HepG2 (cell line): ENCODE data around the gene GABRR3. TPM values are rescaled to one million over a fixed set of nuclear protein-coding genes. Genes with fewer than 3 reads are reported as not detected.
A peak's percentile ranks its signal among the peaks of the same experiment; 100 is the strongest.

Experiments
- ATAC-seq: fragments of 200-7000 bp; cut with Tn5 transposase; 3 replicates; pipeline ENCODE4 v1.9.1; 2020; ENCODE audit warnings: mild to moderate bottlenecking, moderate library complexity
- BruUV-seq: library from RNA; stranded (reverse); fragments of 400-500 nt; replicated peaks from 2 replicates; lab custom pipeline; 2021; lab: Mats Ljungman, UMichigan
- CTCF ChIA-PET: fragments of 300-600 bp; formaldehyde crosslinking; extraction: SDS; loops from one replicate; lab custom pipeline; 2021; ENCODE audit warnings: low total read pairs, inconsistent platforms, low intra/inter-chr PET ratio; lab: Yijun Ruan, JAX
- POLR2A ChIA-PET: fragments of 350-600 bp; sonication (Branson Sonifier 250); formaldehyde crosslinking; loops from one replicate; lab custom pipeline; 2020; ENCODE audit warnings: antibody characterized with exemption, inconsistent platforms; lab: Yijun Ruan, JAX
- DNase-seq: peaks from one replicate; pipeline ENCODE4 v3.0.0-alpha.2; 2015; ENCODE audit warnings: low spot score
- FAIRE-seq: peaks from 3 replicates; lab custom pipeline; 2011; peaks lifted over from hg19 to GRCh38; lab: Jason Lieb, UNC
- H2AFZ ChIP-seq: one replicate; pipeline ENCODE4 v1.6.1; 2011; ENCODE audit warnings: low read length, inconsistent platforms
- H3K27ac ChIP-seq: fragments of 300-600 bp; 3 replicates; pipeline ENCODE4 v1.8.0; 2011; ENCODE audit warnings: mixed run types, mild to moderate bottlenecking, mixed read lengths, low read length, inconsistent platforms; ENCODE audit not compliant: insufficient read depth; ENCODE audit errors: extremely low read length
- H3K27me3 ChIP-seq, 2 experiments: fragments of 200-600 bp in 1 of 2; 2 replicates in 1 of 2; 3 replicates in 1 of 2; pipeline versions ENCODE4 v1.6.0 to v1.8.0; 2011; ENCODE audit warnings: low read length in 2 of 2, mild to moderate bottlenecking in 2 of 2, moderate library complexity in 2 of 2, inconsistent platforms in 1 of 2; ENCODE audit not compliant: insufficient read depth in 2 of 2, control insufficient read depth in 1 of 2
- H3K36me3 ChIP-seq, 2 experiments: fragments of 200-600 bp in 1 of 2; replicated peaks in 1 of 2; 2 replicates in 1 of 2; 3 replicates in 1 of 2; pipeline versions ENCODE4 v1.5.1 to v1.8.0; 2011; ENCODE audit warnings: low read length in 2 of 2, inconsistent platforms in 1 of 2; ENCODE audit not compliant: insufficient read depth in 2 of 2, control insufficient read depth in 1 of 2
- H3K4me1 ChIP-seq: 2 replicates; pipeline ENCODE4 v1.5.1; 2012; ENCODE audit warnings: low read length, inconsistent platforms; ENCODE audit not compliant: insufficient read depth
- H3K4me2 ChIP-seq: 2 replicates; pipeline ENCODE4 v1.6.0; 2011; ENCODE audit warnings: low read depth, low read length, inconsistent platforms
- H3K4me3 ChIP-seq, 3 experiments: fragments of 200-600 bp in 1 of 3; sonication (generic), shearing (Covaris generic) in 1 of 3; replicated peaks in 1 of 3; 2 replicates each; pipeline ENCODE4 v1.5.1; 2011 to 2016; ENCODE audit warnings: low read length in 3 of 3, inconsistent platforms in 2 of 3, low read depth in 2 of 3, mild to moderate bottlenecking in 2 of 3, control low read depth in 1 of 3, mixed read lengths in 1 of 3; ENCODE audit not compliant: insufficient read depth in 1 of 3
- H3K79me2 ChIP-seq: one replicate; pipeline ENCODE4 v1.6.1; 2011; ENCODE audit warnings: low read length, inconsistent platforms; ENCODE audit not compliant: insufficient read depth
- H3K9ac ChIP-seq: 2 replicates; pipeline ENCODE4 v1.6.0; 2011; ENCODE audit warnings: mild to moderate bottlenecking, low read depth, low read length, inconsistent platforms; ENCODE audit not compliant: insufficient read depth
- H3K9me3 ChIP-seq: 2 replicates; pipeline ENCODE4 v1.5.1; 2012; ENCODE audit warnings: mild to moderate bottlenecking, low read length
- H4K20me1 ChIP-seq: 2 replicates; pipeline ENCODE4 v1.6.0; 2011; ENCODE audit warnings: inconsistent platforms, mild to moderate bottlenecking, low read length, moderate library complexity; ENCODE audit not compliant: insufficient read depth
- GATAD1 ChIP-seq: IDR thresholded peaks from 2 replicates; pipeline ENCODE4 v1.6.1; 2016; ENCODE audit warnings: missing genetic modification reagents, missing compliant biosample characterization
- MTF2 ChIP-seq: sonication (generic); formaldehyde crosslinking; IDR thresholded peaks from 2 replicates; pipeline ENCODE4 v1.5.0; 2020; ENCODE audit warnings: missing genetic modification reagents, borderline replicate concordance
- POLR2AphosphoS5 ChIP-seq: IDR thresholded peaks from 2 replicates; pipeline ENCODE4 v1.6.1; 2012; ENCODE audit warnings: low read depth, low read length
- REL ChIP-seq: sonication (generic); formaldehyde crosslinking; conservative IDR thresholded peaks from 2 replicates; pipeline ENCODE4 v1.8.0; 2022; ENCODE audit warnings: mild to moderate bottlenecking, missing genetic modification reagents, moderate library complexity
- TFE3 ChIP-seq: IDR thresholded peaks from 2 replicates; pipeline ENCODE4 v1.6.1; 2016
- ZBTB39 ChIP-seq: sonication (generic); formaldehyde crosslinking; IDR thresholded peaks from 2 replicates; pipeline ENCODE4 v1.5.0; 2020; ENCODE audit warnings: missing genetic modification reagents
- ZNF142 ChIP-seq: sonication (generic); formaldehyde crosslinking; IDR thresholded peaks from 2 replicates; pipeline ENCODE4 v1.4.0; 2020; ENCODE audit warnings: missing genetic modification reagents
- WGBS: methylation state at CpG from one replicate; pipeline ENCODE4 v1.1.6; 2017; ENCODE audit warnings: low lambda C conversion rate; 5-methylcytosine and 5-hydroxymethylcytosine counted together
- in situ Hi-C: cut with HindIII; loops from 2 replicates; pipeline ENCODE4 v1.10.0; 2017; ENCODE audit warnings: low pct_unique_long_range_greater_than_20kb; ENCODE audit not compliant: extremely low pct_ligation_motif_present
- intact Hi-C: fragments of 100-400 bp; cut with micrococcal nuclease; formaldehyde crosslinking; loops from one replicate; pipeline ENCODE4 v1.10.0; 2022; ENCODE audit not compliant: unreplicated experiment
- polyA plus RNA-seq, 8 experiments: library from polyadenylated mRNA; depleted of rRNA in 3 of 8; stranded (reverse) in 7 of 8; unstranded in 1 of 8; fragments of >200 nt; fragmentation: Illumina TruSeq in 4 of 8; extraction: Trizol in 4 of 8; gene quantifications; 2 replicates each; pipeline versions ENCODE4 v1.2.1 to v1.2.3, GENCODE V29; 2011 to 2016; ENCODE audit warnings: low read depth in 4 of 8, missing spikeins in 1 of 8, mixed read lengths in 1 of 8; ENCODE audit not compliant: insufficient read depth in 1 of 8
- total RNA-seq, 5 experiments: library from RNA; depleted of rRNA; stranded (reverse); fragments of >200 nt; fragmentation: Illumina TruSeq; extraction: Trizol; gene quantifications; 2 replicates each; pipeline ENCODE4 v1.2.3, GENCODE V29; 2016; ENCODE audit warnings: low read depth in 1 of 5

Gene GABRR3
- total and polyA plus RNA-seq, 2 of the 13 experiments (the other 11 are each of a cell fraction or from before 2014, with no cell fraction given), result 0.42 to 0.83 TPM

DNA sequence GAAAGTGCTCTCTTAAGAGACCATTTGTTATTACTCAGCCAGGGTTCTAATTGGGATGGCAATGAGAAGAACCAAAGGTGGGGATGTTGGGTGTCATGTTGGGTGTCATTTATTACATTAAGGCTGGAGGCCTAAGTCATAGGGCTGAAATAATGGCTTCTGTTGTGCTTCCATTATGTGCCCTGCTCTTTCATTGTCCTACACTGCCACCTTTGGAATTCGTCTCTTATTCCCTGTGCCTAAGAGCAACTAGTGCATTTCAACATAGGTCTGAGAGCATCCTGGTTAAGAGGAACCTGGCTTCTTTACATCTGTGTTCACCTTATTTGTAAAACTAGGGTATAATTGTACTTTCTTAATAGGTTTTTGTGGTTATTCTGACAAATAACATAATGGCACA, 95.1 kb downstream of the GABRR3 start (continued):
- TF ChIP-seq TFE3 (CRISPR knock-in tag), result no peak

GRCh38 chr3:97939401-97939800, 95.7 kb downstream of the GABRR3 start:
- BruUV-seq, result no TSS peak
- in situ Hi-C loops (no loop called here), intact Hi-C loops (no loop called here)
- Histone ChIP-seq H3K9ac (no peak overlapping the region), H2AFZ (no peak overlapping the region), H3K36me3 (peaks cover 3 to 23% of the 10 kb centered on the region in 2 experiments; a peak in 4 of 5 replicates), H3K4me2 (no peak overlapping the region), H4K20me1 (no peaks in the 10 kb centered on the region), H3K4me1 (no peaks in the 10 kb centered on the region), H3K79me2 (no peaks in the 10 kb centered on the region), H3K27me3 (no peaks in the 10 kb centered on the region), H3K4me3 (no peak overlapping the region), H3K9me3 (no peaks in the 10 kb centered on the region), H3K27ac (no peak overlapping the region)
- no peak for FAIRE-seq
- TF ChIP-seq MTF2, result no peak
- 0 out of 2 replicates have a peak, but pooled peaks have one; percentile 2 for TF ChIP-seq POLR2AphosphoS5
- TF ChIP-seq REL, result no peak
- ChIA-PET CTCF (no interaction called here), POLR2A (no interaction called here)
- no peak for ATAC-seq
- DNase-seq, result no peak
- WGBS, result 97% methylated on average over 2 of the region's 2 CpGs

GRCh38 chr3:97938444-97938843, 96.7 kb downstream of the GABRR3 start:
- BruUV-seq, result no TSS peak
- 96% methylated on average over 1 of the region's 1 CpG for WGBS
- DNase-seq (no peak), ATAC-seq (no peak), FAIRE-seq (no peak)
- no peak overlapping the region for H2AFZ ChIP-seq
- in situ Hi-C loops (no loop called here), intact Hi-C loops (no loop called here)
- no peaks in the 10 kb centered on the region for H3K9me3 ChIP-seq
- peaks cover 4 to 29% of the 10 kb centered on the region in 2 experiments for H3K36me3 ChIP-seq
- H3K4me3 ChIP-seq, result no peak overlapping the region
- no peaks in the 10 kb centered on the region for H4K20me1 ChIP-seq
- H3K27me3 ChIP-seq, result no peaks in the 10 kb centered on the region; a peak in 1 of 5 replicates
- H3K4me2 ChIP-seq, result no peak overlapping the region
- no peak overlapping the region for H3K9ac ChIP-seq
- no peaks in the 10 kb centered on the region for H3K79me2 ChIP-seq
- H3K4me1 ChIP-seq, result no peaks in the 10 kb centered on the region
- ChIA-PET CTCF (no interaction called here), POLR2A (no interaction called here)
- H3K27ac ChIP-seq, result no peak overlapping the region
- no peak for TF ChIP-seq GATAD1 (CRISPR knock-in tag)
- no peak for TF ChIP-seq ZBTB39 (CRISPR knock-in tag)
- no peak for TF ChIP-seq ZNF142 (CRISPR knock-in tag)
